Kidney epithelial cell (primary cell): ENCODE results near the gene FXYD1. TPM values are rescaled to one million over a fixed set of nuclear protein-coding genes. Genes with fewer than 3 reads are reported as not detected.

Source experiments
- DNase-seq: peaks from one replicate; pipeline ENCODE4 v3.0.0-alpha.2; 2010; ENCODE audit warnings: low read depth
- H3K27me3 ChIP-seq: 2 replicates; pipeline ENCODE4 v1.6.0; 2011; ENCODE audit warnings: low read length; ENCODE audit not compliant: control insufficient read depth, insufficient read depth
- H3K36me3 ChIP-seq: 2 replicates; pipeline ENCODE4 v1.5.1; 2011; ENCODE audit warnings: low read length; ENCODE audit not compliant: control insufficient read depth, insufficient read depth
- H3K4me3 ChIP-seq: 2 replicates; pipeline ENCODE4 v1.5.1; 2011; ENCODE audit warnings: low read depth, mild to moderate bottlenecking, control low read depth, low read length
- total RNA-seq: library from RNA; depleted of rRNA; stranded (reverse); fragments of >200 nt; gene quantifications from 2 replicates; pipeline ENCODE4 v1.2.3, GENCODE V29; 2015
- TF ChIP-seq, protein P1 (sequence below): IDR thresholded peaks from 2 replicates; pipeline ENCODE4 v1.5.1; 2011; ENCODE audit warnings: mild to moderate bottlenecking, moderate library complexity, low read length, control low read depth, inconsistent platforms; ENCODE audit not compliant: insufficient read depth, poor library complexity, severe bottlenecking

Gene FXYD1
- total RNA-seq, 1 donor from 2014 or later, result not detected

DNA sequence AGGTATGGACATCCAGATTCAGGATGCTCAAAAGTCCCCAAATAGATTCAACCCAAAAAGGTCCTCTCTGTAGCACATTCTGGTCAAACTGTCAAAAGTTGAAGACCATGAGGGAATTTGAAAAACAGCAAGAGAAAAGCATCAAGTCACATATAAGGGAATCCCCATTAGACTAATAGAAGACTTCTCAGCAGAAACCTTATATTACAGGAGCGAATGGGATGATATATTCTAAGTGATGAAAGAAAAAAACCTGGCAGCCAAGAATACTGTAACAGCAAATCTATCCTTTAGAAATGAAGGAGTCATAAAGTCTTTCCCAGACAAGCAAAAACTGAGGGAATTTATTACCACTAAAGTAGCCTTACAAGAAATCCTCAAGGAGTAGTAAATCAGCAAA is 45.6 kb downstream of the FXYD1 start:
- TF ChIP-seq, protein P1, sequence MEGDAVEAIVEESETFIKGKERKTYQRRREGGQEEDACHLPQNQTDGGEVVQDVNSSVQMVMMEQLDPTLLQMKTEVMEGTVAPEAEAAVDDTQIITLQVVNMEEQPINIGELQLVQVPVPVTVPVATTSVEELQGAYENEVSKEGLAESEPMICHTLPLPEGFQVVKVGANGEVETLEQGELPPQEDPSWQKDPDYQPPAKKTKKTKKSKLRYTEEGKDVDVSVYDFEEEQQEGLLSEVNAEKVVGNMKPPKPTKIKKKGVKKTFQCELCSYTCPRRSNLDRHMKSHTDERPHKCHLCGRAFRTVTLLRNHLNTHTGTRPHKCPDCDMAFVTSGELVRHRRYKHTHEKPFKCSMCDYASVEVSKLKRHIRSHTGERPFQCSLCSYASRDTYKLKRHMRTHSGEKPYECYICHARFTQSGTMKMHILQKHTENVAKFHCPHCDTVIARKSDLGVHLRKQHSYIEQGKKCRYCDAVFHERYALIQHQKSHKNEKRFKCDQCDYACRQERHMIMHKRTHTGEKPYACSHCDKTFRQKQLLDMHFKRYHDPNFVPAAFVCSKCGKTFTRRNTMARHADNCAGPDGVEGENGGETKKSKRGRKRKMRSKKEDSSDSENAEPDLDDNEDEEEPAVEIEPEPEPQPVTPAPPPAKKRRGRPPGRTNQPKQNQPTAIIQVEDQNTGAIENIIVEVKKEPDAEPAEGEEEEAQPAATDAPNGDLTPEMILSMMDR, result no peak
- Histone ChIP-seq H3K27me3 (no peaks in the 10 kb centered on the region), H3K4me3 (no peak overlapping the region), H3K36me3 (no peaks in the 10 kb centered on the region)
- DNase-seq, result no peak

DNA sequence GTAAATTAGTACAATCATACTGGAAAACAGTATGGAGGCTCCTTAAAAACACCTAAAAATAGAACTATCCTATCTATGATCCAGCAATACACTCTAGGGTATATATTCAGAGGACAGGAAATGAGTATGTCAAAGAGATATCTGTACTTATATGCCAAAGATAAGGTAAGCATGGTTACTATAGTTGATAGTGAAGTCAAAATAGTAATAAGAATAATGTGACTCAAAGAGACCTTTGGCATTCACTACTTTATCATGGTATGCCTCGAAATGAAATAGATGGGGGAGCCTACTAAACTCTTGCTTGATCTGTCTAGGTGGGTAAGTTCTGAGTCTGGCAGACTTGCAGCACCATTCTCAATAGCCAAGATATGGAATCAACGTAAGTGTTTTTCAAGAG is 46.3 kb downstream of the FXYD1 start:
- H3K4me3 ChIP-seq, result no peak overlapping the region
- H3K27me3 ChIP-seq, result no peaks in the 10 kb centered on the region
- H3K36me3 ChIP-seq, result no peaks in the 10 kb centered on the region
- no peak for DNase-seq
- TF ChIP-seq, protein P1, result no peak

Other genes with a start within 250 kb of the FXYD1 start
- 1.6 and 2.1 TPM in 2 replicates for gene ZNF30, start 211.9 kb upstream of the FXYD1 start, total RNA-seq
- 5.6 and 6.1 TPM in 2 replicates for gene ZNF792, start 174.6 kb upstream of the FXYD1 start, total RNA-seq
- 88.0 and 104 TPM in 2 replicates for gene GRAMD1A, start 138.5 kb upstream of the FXYD1 start, total RNA-seq
- gene SCN1B, start 108.4 kb upstream of the FXYD1 start, total RNA-seq, result 1.6 and 1.8 TPM in 2 replicates
- gene HPN, start 97.1 kb upstream of the FXYD1 start, total RNA-seq, result 1.6 and 2.3 TPM in 2 replicates
- 0.50 and 0.89 TPM in 2 replicates for gene FXYD3, start 23.0 kb upstream of the FXYD1 start, total RNA-seq
- gene LGI4, start 3.8 kb upstream of the FXYD1 start, total RNA-seq, result not detected in 2 replicates
- gene FXYD7, start 4.4 kb downstream of the FXYD1 start, total RNA-seq, result not detected in 2 replicates
- gene FXYD5, start 15.9 kb downstream of the FXYD1 start, total RNA-seq, result 135 and 153 TPM in 2 replicates
- gene FAM187B, start 89.9 kb downstream of the FXYD1 start, total RNA-seq, result not detected in 2 replicates
- 147 and 247 TPM in 2 replicates for gene LSR, start 110.2 kb downstream of the FXYD1 start, total RNA-seq
- gene USF2, start 130.1 kb downstream of the FXYD1 start, total RNA-seq, result 95.1 and 96.5 TPM in 2 replicates
- gene HAMP, start 143.7 kb downstream of the FXYD1 start, total RNA-seq, result not detected in 2 replicates
- gene MAG, start 153.3 kb downstream of the FXYD1 start, total RNA-seq, result 0.04 TPM in 1 of 2 replicates, not detected in the other
- gene CD22, start 190.4 kb downstream of the FXYD1 start, total RNA-seq, result 0.75 and 2.9 TPM in 2 replicates
- gene FFAR1, start 209.1 kb downstream of the FXYD1 start, total RNA-seq, result 0.04 TPM in 1 of 2 replicates, not detected in the other
- gene FFAR3, start 219.6 kb downstream of the FXYD1 start, total RNA-seq, result not detected in 2 replicates
- gene GPR42, start 232.2 kb downstream of the FXYD1 start, total RNA-seq, result not detected in 2 replicates